Measurements from ENCODE around the gene TMEM238.

GRCh38 chr19:55362174-55362989 lies 21.7 kb downstream of the TMEM238 start:
- TF ChIP-seq EZH2phosphoT487 (IDR thresholded peaks at IDR 0.05; ENCODE audit: insufficient read depth, low read depth) (no peak), EZH2 (IDR thresholded peaks at IDR 0.05; ENCODE audit: insufficient read depth, poor library complexity, severe bottlenecking) (no peak)
